IPS-NIHi7 (cell line): ENCODE measurements around the gene CUTC.
A peak's percentile ranks its signal among the peaks of the same experiment; 100 is the strongest.

Experiments
- DNase-seq: peaks from one replicate; pipeline ENCODE4 v3.0.0; 2012; ENCODE audit warnings: mixed read lengths; ENCODE audit errors: extremely low spot score

CUTC gene

GRCh38 chr10:99782447-99783286, 50.6 kb downstream of the CUTC start, which contains the start of gene ABCC2:
Gene ABCC2 (plus strand): TSS chr10:99782640. CDS start chr10:99782845, 205 bp downstream.
- DNase-seq: no peak

- DNase-seq: no peak
Measured at GRCh38 chr10:99784016-99784726, 52.1 kb downstream of the CUTC start.

GRCh38 chr10:99784727-99785441, 52.9 kb downstream of the CUTC start:
- no peak for DNase-seq

- DNase-seq: peak; percentile 29
Measured at GRCh38 chr10:99785646-99786045, 53.6 kb downstream of the CUTC start.

GRCh38 chr10:99787311-99787710, 55.3 kb downstream of the CUTC start:
- DNase-seq: no peak

- no peak for DNase-seq
Measured at GRCh38 chr10:99787782-99788445, 55.9 kb downstream of the CUTC start.

- DNase-seq: no peak
Measured at GRCh38 chr10:99788598-99789256, 56.7 kb downstream of the CUTC start.

GRCh38 chr10:99791831-99792230, 59.8 kb downstream of the CUTC start:
- DNase-seq: no peak

- no peak for DNase-seq
Measured at GRCh38 chr10:99793819-99794218, 61.8 kb downstream of the CUTC start.

- no peak for DNase-seq
Measured at GRCh38 chr10:99796928-99797327, 64.9 kb downstream of the CUTC start.

- no peak for DNase-seq
Measured at GRCh38 chr10:99798031-99798430, 66.0 kb downstream of the CUTC start.

- no peak for DNase-seq
Measured at GRCh38 chr10:99798920-99799319, 66.9 kb downstream of the CUTC start.

- DNase-seq: peak; percentile 42
Measured at GRCh38 chr10:99799613-99800012, 67.6 kb downstream of the CUTC start.

GRCh38 chr10:99804471-99804870, 72.4 kb downstream of the CUTC start:
- DNase-seq: no peak

GRCh38 chr10:99805190-99805589, 73.2 kb downstream of the CUTC start:
- no peak for DNase-seq
